ENCODE results near the gene MYO1F. TPM values are rescaled to one million over a fixed set of nuclear protein-coding genes. Genes with fewer than 3 reads are reported as not detected.
"Not testable (repeated sequence)": the region's sequence is repeated elsewhere in the genome, so short reads cannot be mapped to it uniquely, and the experiment has no call there.

The MYO1F gene
- total and polyA plus RNA-seq, 2 donors from 2014 or later: 1.7 to 35.8 TPM

GRCh38 chr19:8577741-8578140 lies 499 bp upstream of the MYO1F start:
- no peak overlapping the region for H3K27ac ChIP-seq (ENCODE audit: low read depth in 2 of 2, low read length in 2 of 2)
- TF ChIP-seq, protein P1, sequence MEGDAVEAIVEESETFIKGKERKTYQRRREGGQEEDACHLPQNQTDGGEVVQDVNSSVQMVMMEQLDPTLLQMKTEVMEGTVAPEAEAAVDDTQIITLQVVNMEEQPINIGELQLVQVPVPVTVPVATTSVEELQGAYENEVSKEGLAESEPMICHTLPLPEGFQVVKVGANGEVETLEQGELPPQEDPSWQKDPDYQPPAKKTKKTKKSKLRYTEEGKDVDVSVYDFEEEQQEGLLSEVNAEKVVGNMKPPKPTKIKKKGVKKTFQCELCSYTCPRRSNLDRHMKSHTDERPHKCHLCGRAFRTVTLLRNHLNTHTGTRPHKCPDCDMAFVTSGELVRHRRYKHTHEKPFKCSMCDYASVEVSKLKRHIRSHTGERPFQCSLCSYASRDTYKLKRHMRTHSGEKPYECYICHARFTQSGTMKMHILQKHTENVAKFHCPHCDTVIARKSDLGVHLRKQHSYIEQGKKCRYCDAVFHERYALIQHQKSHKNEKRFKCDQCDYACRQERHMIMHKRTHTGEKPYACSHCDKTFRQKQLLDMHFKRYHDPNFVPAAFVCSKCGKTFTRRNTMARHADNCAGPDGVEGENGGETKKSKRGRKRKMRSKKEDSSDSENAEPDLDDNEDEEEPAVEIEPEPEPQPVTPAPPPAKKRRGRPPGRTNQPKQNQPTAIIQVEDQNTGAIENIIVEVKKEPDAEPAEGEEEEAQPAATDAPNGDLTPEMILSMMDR (IDR thresholded peaks at IDR 0.05; ENCODE audit: borderline replicate concordance, extremely low read depth, insufficient read depth): no peak
- intact Hi-C loops (cut with DNase I): no loop called here
- H3K9me3 ChIP-seq (ENCODE audit: control insufficient read depth in 2 of 3, insufficient read depth in 1 of 3, low read length in 3 of 3): no peaks in the 10 kb centered on the region
- FAIRE-seq: no peak
- DNase-seq: no peak
- H3K36me3 ChIP-seq (ENCODE audit: control insufficient read depth in 2 of 3, insufficient read depth in 3 of 3, low read length in 3 of 3): no peaks in the 10 kb centered on the region
- no peak overlapping the region for H3K4me3 ChIP-seq (ENCODE audit: low read length in 3 of 3)
- no peak overlapping the region for H3K9ac ChIP-seq (ENCODE audit: low read length in 3 of 3)
- no peaks in the 10 kb centered on the region for H3K4me1 ChIP-seq (ENCODE audit: control insufficient read depth in 2 of 3, insufficient read depth in 2 of 3, low read depth in 1 of 3, low read length in 3 of 3)
- no peaks in the 10 kb centered on the region for H3K27me3 ChIP-seq (ENCODE audit: control insufficient read depth, insufficient read depth, low read length)

- H3K4me1 ChIP-seq (ENCODE audit: control insufficient read depth in 2 of 3, insufficient read depth in 2 of 3, low read depth in 1 of 3, low read length in 3 of 3): no peaks in the 10 kb centered on the region
- no peaks in the 10 kb centered on the region for H3K36me3 ChIP-seq (ENCODE audit: control insufficient read depth in 2 of 3, insufficient read depth in 3 of 3, low read length in 3 of 3)
- TF ChIP-seq, protein P1 (IDR thresholded peaks at IDR 0.05; ENCODE audit: borderline replicate concordance, extremely low read depth, insufficient read depth): no peak
- intact Hi-C loops (cut with DNase I): no loop called here
- no peaks in the 10 kb centered on the region for H3K27me3 ChIP-seq (ENCODE audit: control insufficient read depth, insufficient read depth, low read length)
- FAIRE-seq (no peak), DNase-seq (no peak)
- H3K27ac ChIP-seq (ENCODE audit: low read depth in 2 of 2, low read length in 2 of 2): peak overlapping the region in 1 of 2 donors; percentile 42
- H3K9ac ChIP-seq (ENCODE audit: low read length in 3 of 3): no peak overlapping the region
- peak overlapping the region in 1 of 3 donors; percentile 50 for H3K4me3 ChIP-seq (ENCODE audit: low read length in 3 of 3)
- H3K9me3 ChIP-seq (ENCODE audit: control insufficient read depth in 2 of 3, insufficient read depth in 1 of 3, low read length in 3 of 3): no peaks in the 10 kb centered on the region
Measured at GRCh38 chr19:8576273-8576993, 809 bp downstream of the MYO1F start.

- no peak overlapping the region for H3K9ac ChIP-seq (ENCODE audit: low read length in 3 of 3)
- H3K27ac ChIP-seq (ENCODE audit: low read depth in 2 of 2, low read length in 2 of 2): no peak overlapping the region
- no peak for DNase-seq
- H3K4me3 ChIP-seq (ENCODE audit: low read length in 3 of 3): no peak overlapping the region
- no peak for FAIRE-seq
- intact Hi-C loops (cut with DNase I): no loop called here
- H3K36me3 ChIP-seq (ENCODE audit: control insufficient read depth in 2 of 3, insufficient read depth in 3 of 3, low read length in 3 of 3): no peaks in the 10 kb centered on the region
- no peaks in the 10 kb centered on the region for H3K27me3 ChIP-seq (ENCODE audit: control insufficient read depth, insufficient read depth, low read length)
- no peaks in the 10 kb centered on the region for H3K4me1 ChIP-seq (ENCODE audit: control insufficient read depth in 2 of 3, insufficient read depth in 2 of 3, low read depth in 1 of 3, low read length in 3 of 3)
- TF ChIP-seq, protein P1 (IDR thresholded peaks at IDR 0.05; ENCODE audit: borderline replicate concordance, extremely low read depth, insufficient read depth): no peak
- H3K9me3 ChIP-seq (ENCODE audit: control insufficient read depth in 2 of 3, insufficient read depth in 1 of 3, low read length in 3 of 3): no peaks in the 10 kb centered on the region
Measured at GRCh38 chr19:8575467-8575997, 1.7 kb downstream of the MYO1F start.

- H3K4me1 ChIP-seq (ENCODE audit: control insufficient read depth in 2 of 3, insufficient read depth in 2 of 3, low read depth in 1 of 3, low read length in 3 of 3); intact Hi-C loops (cut with DNase I); H3K4me3 ChIP-seq (ENCODE audit: low read length in 3 of 3); H3K9ac ChIP-seq (ENCODE audit: low read length in 3 of 3); DNase-seq; H3K27ac ChIP-seq (ENCODE audit: low read depth in 2 of 2, low read length in 2 of 2); H3K27me3 ChIP-seq (ENCODE audit: control insufficient read depth, insufficient read depth, low read length); FAIRE-seq; H3K9me3 ChIP-seq (ENCODE audit: control insufficient read depth in 2 of 3, insufficient read depth in 1 of 3, low read length in 3 of 3); H3K36me3 ChIP-seq (ENCODE audit: control insufficient read depth in 2 of 3, insufficient read depth in 3 of 3, low read length in 3 of 3): not testable (repeated sequence)
Measured at GRCh38 chr19:8574619-8574922, 2.7 kb downstream of the MYO1F start.
